Spleen (tissue), 7 donors: ENCODE measurements around the gene GJD2.

Experiments used
- CTCF ChIP-seq, 11 experiments: fragments of 200-600 bp in 7 of 11; fragments of 450-650 bp in 4 of 11; sonication (generic) in 4 of 11; IDR thresholded peaks in 8 of 11; conservative IDR thresholded peaks in 3 of 11; 1 replicate in 7 of 11; 2 replicates in 4 of 11; pipeline versions ENCODE4 v1.4.0 to v1.8.0; 2016 to 2021; ENCODE audit warnings: antibody characterized with exemption in 11 of 11, inconsistent platforms in 4 of 11, mild to moderate bottlenecking in 1 of 11
- POLR2A ChIP-seq, 3 donors: fragments of 450-650 bp; IDR thresholded peaks; one replicate each; pipeline ENCODE4 v1.5.1; 2017; ENCODE audit warnings: antibody characterized with exemption in 3 of 3, mild to moderate bottlenecking in 1 of 3
- POLR2AphosphoS5 ChIP-seq, 3 donors: sonication (generic); formaldehyde crosslinking; IDR thresholded peaks; one replicate each; pipeline ENCODE4 v1.5.1; 2017; ENCODE audit warnings: antibody characterized with exemption in 3 of 3
- donor health status: DM: no; HTN: no; CAD: no; lungs with moderate emphysema.
- donor health status: DM: no; HTN: no; CAD: no.
- donor health status: DM: no; HTN: no; CAD: no.

GRCh38 chr15:34759347-34759746, 4.5 kb upstream of the GJD2 start:
- TF ChIP-seq CTCF (IDR thresholded peaks at IDR 0.05 in 8 of 11, conservative IDR thresholded peaks at IDR 0.05 in 3 of 11) (no peak), POLR2A (IDR thresholded peaks at IDR 0.05) (no peak), POLR2AphosphoS5 (IDR thresholded peaks at IDR 0.05) (no peak)
